Skin of body (tissue), 2 donors: ENCODE data around the gene LRRC8E. TPM values are rescaled to one million over a fixed set of nuclear protein-coding genes. Genes with fewer than 3 reads are reported as not detected.

ENCODE experiments used
- DNase-seq: peaks from one replicate; lab custom pipeline; 2025; lab: John Stamatoyannopoulos, UW
- total RNA-seq: library from RNA; depleted of rRNA; stranded (reverse); fragments of >200 nt; gene quantifications from one replicate; pipeline ENCODE4 v1.2.3, GENCODE V29; 2014

LRRC8E gene
- 3.9 TPM for total RNA-seq

DNA sequence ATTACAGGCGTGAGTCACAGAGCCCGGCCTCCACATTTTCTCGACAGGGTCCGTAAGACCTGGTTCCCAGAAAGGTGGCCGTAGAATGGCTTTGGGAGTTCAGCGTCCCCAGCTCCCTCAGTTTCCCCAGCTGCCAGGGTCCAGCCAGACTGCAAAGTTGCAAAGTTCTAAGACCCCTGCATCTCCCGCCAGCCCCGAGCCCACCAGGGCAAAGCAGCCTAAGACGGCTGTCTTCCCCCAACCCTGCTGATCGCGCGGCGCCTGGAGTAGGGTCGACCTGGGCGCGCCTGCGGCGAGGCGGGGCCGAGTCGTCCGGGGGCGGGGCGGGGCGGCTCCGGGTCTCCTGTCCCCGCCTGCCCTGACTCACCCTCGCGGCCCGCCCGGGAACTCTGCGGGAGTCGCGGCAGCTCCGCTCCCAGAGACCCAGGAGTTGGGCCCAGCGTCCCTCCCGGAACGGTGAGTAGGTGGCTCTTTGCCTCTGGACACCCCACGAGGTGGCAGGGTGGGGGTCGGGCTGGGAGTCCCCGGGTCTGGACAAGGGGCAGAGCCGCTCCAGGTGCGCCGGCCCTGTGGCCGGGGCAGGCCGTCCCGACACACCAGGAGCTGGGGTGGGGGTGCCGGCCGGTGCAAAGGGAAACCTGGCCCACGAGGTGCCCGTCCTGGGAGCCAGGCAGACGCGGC lies at the start of gene LRRC8E:
LRRC8E (plus strand) TSS at position 366 of the 681 bp plus-strand sequence. CDS start 7,094 bp downstream, outside the sequence.
- DNase-seq, result no peak

DNA sequence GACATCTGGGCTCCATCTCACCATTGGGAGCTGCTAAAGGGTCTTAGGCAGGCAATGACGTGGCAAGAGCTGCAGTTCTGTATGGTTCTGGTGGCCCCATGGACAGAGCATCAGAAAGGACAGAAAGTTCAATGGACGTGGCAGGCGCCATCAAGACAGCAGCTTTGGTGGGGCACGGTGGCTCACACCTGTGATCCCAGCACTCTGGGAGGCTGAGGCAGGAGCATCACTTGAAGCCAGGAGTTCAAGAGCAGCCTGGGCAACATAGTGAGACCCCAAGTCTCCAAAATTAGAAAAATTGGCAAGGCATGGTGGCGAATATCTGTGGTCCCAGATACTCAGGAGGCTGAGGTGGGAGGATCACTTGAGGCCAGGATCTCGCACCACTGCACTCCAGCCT lies 48.8 kb upstream of the LRRC8E start:
- DNase-seq, result no peak

GRCh38 chr19:7840629-7841028 lies 47.7 kb upstream of the LRRC8E start:
- no peak for DNase-seq

- DNase-seq, result no peak
Measured at GRCh38 chr19:7841751-7842660, 46.3 kb upstream of the LRRC8E start.

DNA sequence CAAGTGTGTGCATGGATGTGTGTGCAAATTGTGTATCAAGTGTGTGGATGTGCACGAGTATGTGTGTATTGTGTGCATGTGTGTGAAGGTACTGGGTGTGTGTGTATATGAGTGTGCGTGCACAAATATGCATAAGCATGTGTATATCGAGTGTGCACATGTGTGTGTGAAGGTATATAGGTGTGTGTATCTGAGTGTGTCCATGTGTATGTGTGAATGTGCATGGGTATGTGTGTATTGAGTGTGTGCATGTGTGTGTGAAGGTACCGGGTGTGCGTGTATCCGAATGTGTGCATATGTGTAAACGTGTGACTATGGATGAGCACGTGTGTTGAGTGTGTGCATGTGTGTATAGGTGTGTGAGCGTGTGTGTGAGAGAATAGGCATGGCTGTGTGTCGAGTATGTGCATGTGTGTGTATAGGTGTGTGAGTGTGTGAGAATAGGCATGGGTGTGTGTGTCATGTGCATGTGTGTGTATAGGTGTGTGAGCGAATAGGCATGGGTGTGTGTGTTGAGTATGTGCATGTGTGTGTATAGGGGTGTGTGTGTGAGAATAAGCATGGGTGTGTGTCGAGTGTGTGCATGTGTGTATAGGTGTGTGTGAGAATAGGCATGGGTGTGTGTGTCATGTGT lies 45.5 kb upstream of the LRRC8E start:
- no peak for DNase-seq

DNA sequence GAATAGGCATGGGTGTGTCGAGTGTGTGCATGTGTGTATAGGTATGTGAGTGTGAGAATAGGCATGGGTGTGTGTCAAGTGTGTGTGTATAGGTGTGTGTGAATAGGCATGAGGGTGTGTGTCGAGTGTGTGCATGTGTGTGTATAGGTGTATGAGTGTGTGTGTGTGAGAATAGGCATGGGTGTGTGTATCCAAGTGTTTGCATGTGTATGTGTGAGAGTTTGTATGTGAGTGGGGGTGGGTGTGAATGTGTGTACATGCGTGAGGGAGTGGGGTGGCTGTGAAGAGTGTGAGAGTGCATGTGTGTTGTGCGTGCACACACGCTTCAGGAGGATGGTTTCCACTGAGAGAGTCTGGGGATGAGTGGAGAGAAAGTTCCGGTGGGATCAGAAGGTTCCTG lies 44.8 kb upstream of the LRRC8E start:
- DNase-seq, result no peak

GRCh38 chr19:7844405-7844804 lies 43.9 kb upstream of the LRRC8E start:
- DNase-seq, result no peak

- DNase-seq, result no peak
Measured at GRCh38 chr19:7844951-7845350, 43.4 kb upstream of the LRRC8E start.

- no peak for DNase-seq
Measured at GRCh38 chr19:7845390-7846154, 42.7 kb upstream of the LRRC8E start.

DNA sequence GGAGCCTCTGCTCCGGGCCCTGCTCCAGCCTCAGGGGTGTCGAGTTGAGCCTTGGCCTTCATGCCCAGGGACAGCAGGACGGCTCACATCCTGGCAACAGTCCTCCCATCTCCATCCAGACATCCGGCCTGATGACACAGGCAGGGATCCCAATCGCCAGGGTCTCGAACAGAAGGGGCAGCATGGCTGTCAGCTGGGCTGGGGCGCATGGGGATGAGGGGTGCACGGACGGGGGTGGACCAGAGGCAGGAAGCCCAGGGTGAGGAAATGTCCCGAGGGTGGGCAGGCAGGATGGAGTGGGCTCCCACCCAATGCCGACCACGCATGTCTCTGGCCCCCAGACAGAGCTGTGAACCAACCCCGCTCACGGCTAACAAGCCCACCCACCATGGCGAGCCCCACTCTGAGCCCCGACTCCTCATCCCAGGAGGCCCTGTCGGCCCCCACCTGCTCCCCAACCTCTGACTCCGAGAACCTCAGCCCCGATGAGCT lies 42.1 kb upstream of the LRRC8E start:
- no peak for DNase-seq

DNA sequence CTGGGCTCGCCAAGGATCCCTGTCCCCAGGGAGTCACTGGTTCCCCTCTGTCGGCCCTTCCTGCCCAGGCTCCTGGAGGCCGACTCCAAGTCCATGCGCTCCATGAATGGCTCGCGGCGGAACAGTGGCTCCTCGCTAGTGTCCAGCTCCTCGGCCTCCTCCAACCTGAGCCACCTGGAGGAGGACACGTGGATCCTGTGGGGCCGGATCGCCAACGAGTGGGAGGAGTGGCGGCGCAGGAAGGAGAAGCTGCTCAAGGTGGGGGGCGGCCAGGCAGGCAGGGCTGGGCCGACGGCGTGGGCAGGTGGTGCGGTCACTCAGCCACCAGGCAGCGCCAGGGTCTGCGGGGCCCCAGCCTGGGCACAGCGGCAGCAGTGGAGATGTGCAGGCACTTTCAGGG lies 40.6 kb upstream of the LRRC8E start:
- DNase-seq, result no peak

DNA sequence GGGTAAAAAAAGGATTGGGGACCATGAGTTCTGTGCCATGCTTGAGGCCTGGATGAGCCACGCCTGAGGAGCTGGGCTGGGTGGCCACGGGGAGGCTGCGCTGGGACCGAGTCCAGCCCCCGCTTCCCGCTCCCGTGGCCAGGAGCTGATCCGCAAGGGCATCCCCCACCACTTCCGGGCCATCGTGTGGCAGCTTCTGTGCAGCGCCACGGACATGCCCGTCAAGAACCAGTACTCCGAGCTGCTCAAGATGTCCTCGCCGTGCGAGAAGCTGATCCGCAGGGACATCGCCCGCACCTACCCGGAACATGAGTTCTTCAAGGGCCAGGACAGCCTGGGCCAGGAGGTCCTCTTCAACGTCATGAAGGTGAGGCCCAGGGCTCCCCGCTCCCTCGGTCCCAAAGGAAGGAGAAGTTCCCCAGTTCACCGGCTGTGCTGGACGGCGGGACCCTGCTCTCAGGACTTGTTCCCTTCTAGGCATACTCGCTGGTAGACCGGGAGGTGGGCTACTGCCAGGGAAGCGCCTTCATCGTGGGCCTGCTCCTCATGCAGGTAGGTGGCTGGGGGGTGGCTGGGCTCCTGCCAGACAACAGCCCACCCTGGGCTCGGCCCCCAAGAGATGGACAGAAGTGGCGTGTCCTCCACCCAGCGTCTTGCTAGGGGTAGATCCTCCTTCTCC lies 39.4 kb upstream of the LRRC8E start:
- no peak for DNase-seq

DNA sequence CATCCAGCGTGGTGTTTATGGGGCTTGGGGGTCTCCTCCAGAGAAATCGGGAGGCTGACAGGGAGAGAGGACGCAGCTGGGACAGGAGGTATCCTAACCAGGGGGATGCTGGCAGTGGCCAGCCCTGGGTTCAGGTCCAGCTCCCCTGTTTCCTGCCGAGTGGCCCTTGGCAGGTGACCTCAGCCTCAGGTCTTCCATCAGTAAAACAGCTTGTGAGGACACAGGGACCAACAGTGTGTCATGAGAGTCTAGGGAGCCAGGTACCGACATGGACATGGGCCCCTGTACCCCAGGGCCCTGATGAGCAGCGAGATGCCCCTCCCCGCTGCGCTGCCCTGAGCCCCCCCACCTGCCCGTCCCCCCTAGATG lies 38.7 kb upstream of the LRRC8E start:
- no peak for DNase-seq

- DNase-seq, result no peak
Measured at GRCh38 chr19:7850000-7850813, 38.1 kb upstream of the LRRC8E start.

GRCh38 chr19:7850945-7851622 lies 37.2 kb upstream of the LRRC8E start:
- no peak for DNase-seq

- no peak for DNase-seq
Measured at GRCh38 chr19:7851623-7852500, 36.4 kb upstream of the LRRC8E start.

GRCh38 chr19:7852851-7853769 lies 35.2 kb upstream of the LRRC8E start:
- no peak for DNase-seq
